HG03432 (cell line): ENCODE data around the gene SPRY1.

Source experiments
- ATAC-seq: cut with Tn5 transposase; IDR thresholded peaks from one replicate; pipeline ENCODE4 v1.9.1; 2021; ENCODE audit warnings: mild to moderate bottlenecking, moderate library complexity; ENCODE audit not compliant: unreplicated experiment

The SPRY1 gene

DNA sequence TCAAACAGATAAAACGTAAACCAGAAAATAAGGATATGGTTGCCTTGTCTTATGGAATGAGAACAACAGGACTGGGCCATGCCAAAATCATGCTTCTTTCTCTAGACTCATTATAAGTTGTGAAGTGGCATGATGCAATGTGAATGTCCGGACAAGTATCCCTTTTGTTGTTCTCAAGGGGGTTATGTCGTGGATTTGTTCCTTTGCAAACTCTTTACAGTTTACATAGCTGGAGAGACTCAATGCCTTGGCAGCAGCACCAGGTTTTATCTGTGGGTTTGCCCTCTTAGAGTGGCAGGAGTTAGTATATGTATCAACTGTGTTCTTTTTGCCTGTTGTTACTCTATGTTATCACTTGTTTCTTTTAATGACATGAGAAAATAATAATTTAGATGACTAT, 41.4 kb downstream of the SPRY1 start:
- ATAC-seq = no peak

- ATAC-seq = peak; percentile 82
Observed at GRCh38 chr4:123443401-123444289, 47.0 kb downstream of the SPRY1 start.

GRCh38 chr4:123444290-123444731, 47.7 kb downstream of the SPRY1 start:
- ATAC-seq = peak; percentile 92

GRCh38 chr4:123446865-123447474, 50.4 kb downstream of the SPRY1 start:
- no peak for ATAC-seq

DNA sequence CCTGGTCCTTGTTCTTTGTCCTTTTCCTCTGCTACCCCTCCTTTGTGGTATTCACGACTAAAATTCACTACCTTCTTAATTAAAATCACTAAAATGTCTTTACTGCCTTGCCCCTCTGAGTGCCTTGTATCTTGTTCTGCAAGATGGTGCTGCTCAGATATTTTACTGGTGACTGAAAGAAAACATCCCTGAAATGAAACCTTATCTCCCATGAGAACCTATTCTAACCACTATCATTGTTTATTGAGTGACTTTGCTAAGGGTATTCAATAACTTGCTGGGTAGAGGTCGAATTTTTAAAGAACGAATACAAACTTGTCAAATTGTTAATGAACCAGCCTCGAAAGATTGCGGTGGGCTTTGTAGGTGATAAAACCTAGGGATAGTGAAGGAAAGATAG, 52.8 kb downstream of the SPRY1 start:
- no peak for ATAC-seq

- ATAC-seq = peak; percentile 93
Observed at GRCh38 chr4:123449780-123450179, 53.2 kb downstream of the SPRY1 start.

DNA sequence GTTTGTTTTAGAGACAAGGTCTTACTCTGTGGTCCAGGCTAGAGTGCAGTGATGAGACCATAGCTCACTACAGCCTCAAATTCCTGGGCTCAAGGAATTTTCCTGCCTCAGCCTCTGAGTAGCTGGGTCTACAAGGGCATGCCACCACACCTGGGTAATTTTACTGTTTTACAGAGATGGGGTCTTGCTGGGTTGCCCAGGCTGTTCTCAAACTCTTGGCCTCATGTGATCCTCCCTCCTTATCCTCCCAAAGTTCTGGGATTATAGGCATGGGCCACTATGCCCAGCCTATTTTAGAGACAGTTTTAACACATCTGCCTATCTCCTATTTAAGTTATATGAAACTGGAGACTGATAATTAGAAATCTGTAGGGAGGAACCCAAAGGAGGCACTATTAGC, 53.8 kb downstream of the SPRY1 start:
- no peak for ATAC-seq

GRCh38 chr4:123452616-123453015, 56.0 kb downstream of the SPRY1 start:
- no peak for ATAC-seq

- ATAC-seq = no peak
Observed at GRCh38 chr4:123453061-123453680, 56.6 kb downstream of the SPRY1 start.
